HG03108 (cell line): Measurements from ENCODE around the gene KLB.
A peak's percentile ranks its signal among the peaks of the same experiment; 100 is the strongest.
"Not testable (repeated sequence)": the region's sequence is repeated elsewhere in the genome, so short reads cannot be mapped to it uniquely, and the experiment has no call there.

Experiments
- ATAC-seq: cut with Tn5 transposase; IDR thresholded peaks from one replicate; pipeline ENCODE4 v1.9.1; 2021; ENCODE audit warnings: moderate library complexity; ENCODE audit not compliant: unreplicated experiment

KLB gene

DNA sequence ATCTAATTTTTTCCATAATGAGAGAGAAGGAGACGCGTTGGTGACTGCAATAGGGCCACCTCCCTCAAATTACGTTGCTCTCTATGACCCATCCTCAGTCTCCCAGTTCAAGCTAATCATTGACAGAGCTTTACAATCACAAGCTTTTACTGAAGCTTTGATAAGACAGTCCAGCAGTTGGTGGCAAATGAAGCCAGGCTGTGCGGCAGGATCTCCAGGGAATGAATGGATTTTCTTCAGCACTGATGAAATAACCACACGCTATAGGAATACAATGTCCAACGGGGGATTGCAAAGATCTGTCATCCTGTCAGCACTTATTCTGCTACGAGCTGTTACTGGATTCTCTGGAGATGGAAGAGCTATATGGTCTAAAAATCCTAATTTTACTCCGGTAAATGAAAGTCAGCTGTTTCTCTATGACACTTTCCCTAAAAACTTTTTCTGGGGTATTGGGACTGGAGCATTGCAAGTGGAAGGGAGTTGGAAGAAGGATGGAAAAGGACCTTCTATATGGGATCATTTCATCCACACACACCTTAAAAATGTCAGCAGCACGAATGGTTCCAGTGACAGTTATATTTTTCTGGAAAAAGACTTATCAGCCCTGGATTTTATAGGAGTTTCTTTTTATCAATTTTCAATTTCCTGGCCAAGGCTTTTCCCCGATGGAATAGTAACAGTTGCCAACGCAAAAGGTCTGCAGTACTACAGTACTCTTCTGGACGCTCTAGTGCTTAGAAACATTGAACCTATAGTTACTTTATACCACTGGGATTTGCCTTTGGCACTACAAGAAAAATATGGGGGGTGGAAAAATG lies at the start of gene KLB:
Gene KLB, plus strand, starts transcription at position 168 of the 821 bp plus-strand sequence. Its CDS starts 20 bp downstream, at position 188.
- ATAC-seq = no peak

DNA sequence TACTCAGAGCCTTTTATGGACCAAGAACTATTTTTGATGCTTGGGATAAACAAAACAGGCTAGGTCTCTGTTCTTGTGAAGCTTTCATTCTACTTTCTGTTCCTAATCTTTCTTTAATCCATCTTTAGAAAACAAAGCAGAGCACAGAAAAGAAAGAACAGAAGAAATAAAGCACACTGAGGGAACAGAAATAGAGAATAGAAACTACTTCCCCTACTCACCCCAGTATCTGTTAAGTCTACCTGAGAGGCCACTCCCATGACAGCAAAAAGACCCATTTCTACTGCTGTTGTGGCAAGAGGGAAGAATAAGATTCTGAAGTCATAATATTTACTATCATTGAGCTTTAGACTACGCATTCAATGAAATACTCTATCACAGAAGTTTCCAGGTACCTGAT lies 49.7 kb upstream of the KLB start:
- ATAC-seq = peak; percentile 30

DNA sequence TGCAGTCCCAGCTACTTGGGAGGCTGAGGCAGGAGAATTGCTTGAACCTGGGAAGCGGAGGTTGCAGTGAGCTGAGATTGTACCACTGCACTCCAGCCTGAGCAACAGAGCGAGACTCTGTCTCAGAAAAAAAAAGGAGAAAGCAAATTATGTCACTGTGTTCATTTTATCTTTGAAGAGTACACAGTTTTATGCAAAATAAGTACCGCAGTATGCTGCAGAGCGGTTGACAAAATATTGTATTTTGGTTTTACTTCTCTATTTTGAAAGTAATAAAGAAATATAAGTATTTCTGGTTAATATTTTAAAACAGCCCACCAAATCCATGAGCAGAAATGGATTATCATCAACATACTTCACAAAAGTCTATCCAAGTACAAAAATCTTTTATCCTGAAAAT lies 46.1 kb upstream of the KLB start:
- ATAC-seq = not testable (repeated sequence)

DNA sequence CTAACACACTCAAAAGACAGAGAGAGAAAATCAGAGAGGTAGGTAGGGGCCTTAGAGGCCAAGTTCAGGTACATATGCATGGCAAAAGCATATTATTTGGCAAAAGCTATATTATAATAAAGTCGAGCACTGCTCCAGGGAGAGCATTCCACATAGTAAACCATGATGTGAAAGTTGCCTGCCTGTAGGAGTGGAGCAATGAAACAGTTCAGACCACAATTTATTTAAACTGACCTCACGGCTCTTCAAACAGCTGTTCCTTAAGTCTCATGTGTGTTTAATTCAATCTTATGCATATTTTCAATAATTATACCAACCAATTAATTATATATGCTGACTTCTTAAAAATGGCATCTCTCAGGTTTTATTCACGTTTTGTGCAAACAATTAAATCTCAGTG lies 43.9 kb upstream of the KLB start:
- no peak for ATAC-seq

DNA sequence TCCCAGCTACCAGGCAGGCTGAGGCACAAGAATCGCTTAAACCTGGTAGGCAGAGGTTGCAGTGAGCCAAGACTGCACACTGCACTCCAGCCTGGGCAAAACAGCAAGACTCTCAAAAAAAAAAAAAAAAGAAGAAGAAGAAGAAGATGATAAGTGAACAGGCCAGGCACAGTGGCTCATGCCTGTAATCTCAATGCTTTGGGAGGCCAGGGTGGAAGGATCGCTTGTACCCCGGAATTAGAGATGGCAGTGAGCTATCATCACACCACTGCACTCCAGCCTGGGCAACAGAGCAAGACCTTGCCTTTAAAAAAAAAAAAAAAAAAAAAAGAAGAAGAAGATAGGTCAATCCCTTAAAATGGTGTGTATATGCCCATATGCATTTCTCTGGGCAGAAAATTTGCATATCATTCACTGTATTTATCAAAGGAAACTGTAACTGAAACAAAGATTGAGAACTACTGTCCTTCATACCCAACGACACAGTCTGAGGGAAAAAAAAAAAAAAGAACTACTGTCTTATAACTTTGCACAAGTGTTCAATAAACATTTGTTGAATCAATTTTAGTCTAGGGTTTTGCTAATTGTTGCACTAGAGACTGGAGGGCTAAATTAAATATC lies 42.8 kb upstream of the KLB start:
- no peak for ATAC-seq

- no peak for ATAC-seq
These were observed 41.4 kb upstream of the KLB start for GRCh38 chr4:39365360-39365759.

DNA sequence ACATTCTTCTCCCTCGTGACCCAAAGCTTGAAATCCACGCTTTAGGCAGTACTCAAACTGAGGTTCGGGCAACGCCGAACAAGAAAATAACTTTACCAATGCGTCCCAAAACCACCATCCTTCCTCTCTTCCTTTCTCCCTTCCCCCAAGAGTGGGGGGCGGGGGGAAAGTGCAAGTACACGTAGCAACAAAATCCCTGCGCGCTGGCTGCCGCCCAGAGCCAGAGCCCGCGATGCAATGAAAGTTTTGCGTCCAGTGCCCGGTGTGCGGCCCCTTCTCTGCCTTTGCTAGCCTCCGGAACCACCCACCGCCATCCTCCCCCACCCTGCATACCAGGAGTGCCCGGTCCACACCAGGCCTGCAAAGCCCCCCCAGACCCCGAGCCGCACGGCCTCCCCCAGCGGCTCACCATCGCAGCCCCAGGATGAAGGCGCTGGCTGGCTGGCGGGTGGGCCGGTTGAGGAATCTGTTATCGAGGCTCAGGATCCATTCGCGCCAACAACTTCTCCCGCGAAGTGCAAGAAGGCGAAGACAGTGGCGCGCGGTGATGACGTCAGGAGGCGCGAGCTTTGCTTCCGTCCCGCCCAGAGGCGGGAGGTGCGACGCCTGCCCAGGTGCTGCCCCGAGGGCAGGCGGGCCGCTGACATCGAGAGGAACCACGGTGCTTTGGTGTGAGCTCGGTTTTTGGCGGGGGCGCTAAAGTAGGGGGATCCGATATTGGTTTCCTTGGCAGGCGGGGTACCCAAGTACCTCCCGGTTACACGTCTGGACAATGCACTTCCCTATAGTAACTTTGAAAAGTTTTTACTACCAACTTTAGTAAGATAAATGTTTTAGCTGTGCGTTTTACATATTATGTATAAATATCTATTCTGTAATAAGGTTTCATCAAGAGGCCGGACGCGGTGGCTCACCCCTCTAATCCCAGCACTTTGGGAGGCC lies 40.6 kb upstream of the KLB start, which contains the start of gene RFC1:
Gene RFC1, minus strand, starts transcription at position 533 of the 942 bp plus-strand sequence. Its CDS starts 121 bp downstream, at position 412.
- ATAC-seq = peak; percentile 67

GRCh38 chr4:39367166-39367565 lies 39.6 kb upstream of the KLB start:
- ATAC-seq = no peak

DNA sequence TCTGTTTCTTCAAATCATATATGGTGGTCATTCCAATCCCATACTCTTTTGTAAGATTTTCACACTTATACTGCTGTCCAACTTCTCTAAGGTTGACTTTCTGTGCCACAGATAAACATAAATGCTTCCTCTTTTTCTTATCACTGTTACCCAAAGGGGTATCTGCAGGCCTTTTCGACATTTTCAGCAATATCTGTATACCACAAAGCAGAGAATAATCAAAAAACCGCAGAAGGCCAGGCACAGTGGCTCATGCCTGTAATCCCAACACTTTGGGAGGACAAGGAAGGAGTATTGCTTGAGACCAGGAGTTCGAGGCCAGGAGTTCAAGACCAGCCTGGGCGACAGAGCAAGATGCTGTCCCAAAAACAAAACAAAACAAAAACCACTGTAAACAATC lies 37.4 kb upstream of the KLB start:
- no peak for ATAC-seq

- not testable (repeated sequence) for ATAC-seq
These were observed 35.5 kb upstream of the KLB start for GRCh38 chr4:39371209-39371608.

GRCh38 chr4:39375478-39375877 lies 31.3 kb upstream of the KLB start:
- no peak for ATAC-seq

GRCh38 chr4:39383690-39384089 lies 23.0 kb upstream of the KLB start:
- ATAC-seq = no peak

DNA sequence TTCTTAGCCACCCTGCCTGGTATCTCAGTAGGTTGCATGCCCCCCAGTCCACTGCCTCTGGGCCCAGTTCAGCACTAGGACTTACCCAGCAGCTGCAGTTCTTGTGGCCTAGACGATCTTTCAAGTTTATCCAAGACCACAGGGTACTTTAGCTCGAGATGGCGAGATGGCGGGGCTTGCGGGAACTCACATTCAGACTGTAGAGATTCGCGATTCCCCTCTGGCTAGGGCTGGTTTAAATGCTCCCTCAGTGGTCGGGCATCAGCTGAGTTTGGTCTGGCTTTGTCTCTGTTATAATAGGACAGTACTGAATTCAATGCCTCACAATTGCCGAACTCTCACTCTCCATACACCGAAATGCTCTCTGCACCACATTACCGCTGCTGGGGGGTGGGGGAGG lies 22.2 kb upstream of the KLB start:
- no peak for ATAC-seq

DNA sequence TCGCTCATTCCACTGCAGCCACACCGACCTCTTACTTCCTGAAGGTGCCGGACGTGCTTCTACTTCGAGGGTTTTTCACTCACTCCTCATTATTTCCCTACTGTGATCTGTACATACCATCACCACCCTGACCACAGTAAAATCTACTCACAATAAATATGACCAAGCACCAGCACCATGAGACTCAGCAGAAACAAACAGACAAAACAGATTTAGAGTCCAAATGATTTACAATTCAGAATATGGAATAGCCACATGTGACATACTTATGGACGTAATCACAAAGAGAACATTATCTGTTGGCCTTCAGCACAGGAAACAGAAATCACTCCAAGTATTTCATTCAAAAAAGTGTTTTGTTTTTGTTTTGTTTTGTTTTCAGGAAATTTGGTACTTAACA lies 16.1 kb upstream of the KLB start:
- no peak for ATAC-seq

DNA sequence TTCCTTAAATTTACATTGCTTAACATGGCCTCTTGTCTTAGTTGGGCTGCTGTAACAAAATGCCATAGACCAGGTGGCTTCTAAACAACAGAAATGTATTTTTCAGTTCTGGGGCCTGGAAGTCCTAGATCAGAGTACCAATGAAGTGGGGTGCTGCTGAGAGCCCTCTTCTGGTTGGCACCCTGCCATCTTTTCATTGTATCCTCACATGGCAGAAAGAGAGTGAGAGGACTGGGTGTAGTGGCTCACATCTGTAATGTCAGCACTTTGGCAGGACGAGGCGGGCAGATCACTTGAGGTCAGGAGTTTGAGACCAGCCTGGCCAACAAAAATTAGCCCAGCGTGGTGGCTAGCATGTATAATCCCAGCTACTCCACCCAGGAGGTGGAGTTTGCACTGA lies 12.0 kb upstream of the KLB start:
- no peak for ATAC-seq

GRCh38 chr4:39401640-39402039 lies 5.1 kb upstream of the KLB start:
- ATAC-seq = not testable (repeated sequence)

DNA sequence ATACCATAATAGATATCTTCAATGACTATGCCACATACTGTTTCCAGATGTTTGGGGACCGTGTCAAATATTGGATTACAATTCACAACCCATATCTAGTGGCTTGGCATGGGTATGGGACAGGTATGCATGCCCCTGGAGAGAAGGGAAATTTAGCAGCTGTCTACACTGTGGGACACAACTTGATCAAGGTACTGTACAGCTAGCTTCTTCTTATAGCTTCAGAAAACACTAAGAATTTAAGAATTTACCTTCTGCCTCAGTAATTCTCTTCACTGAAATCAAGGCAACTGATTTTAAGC lies 805 bp downstream of the KLB start:
- ATAC-seq = no peak

DNA sequence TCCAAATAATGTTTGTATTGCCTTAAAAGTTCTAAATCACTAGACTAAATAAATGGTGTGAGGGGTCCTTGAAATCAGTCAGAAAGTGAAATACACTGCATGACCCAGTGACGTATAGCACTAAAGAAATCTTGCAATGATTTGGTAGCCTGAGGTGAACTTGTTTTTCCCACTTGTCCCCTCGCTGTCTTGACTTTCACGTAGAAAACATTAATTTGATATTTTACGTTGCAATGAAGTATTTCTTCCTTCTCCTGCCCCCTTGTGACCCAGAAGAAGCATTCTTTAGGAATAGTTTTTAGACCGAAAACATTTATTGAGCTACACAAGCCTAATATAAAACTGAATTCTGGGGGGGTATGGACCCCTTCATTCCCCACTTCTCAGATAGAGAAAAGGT lies 3.7 kb downstream of the KLB start:
- no peak for ATAC-seq

GRCh38 chr4:39411561-39411960 lies 4.8 kb downstream of the KLB start:
- not testable (repeated sequence) for ATAC-seq

GRCh38 chr4:39415678-39416283 lies 9.1 kb downstream of the KLB start:
- ATAC-seq = no peak

- ATAC-seq = no peak
These were observed 15.5 kb downstream of the KLB start for GRCh38 chr4:39422247-39422646.
